GM21423 (cell line): ENCODE measurements around the gene SLC17A5.
"Not testable (repeated sequence)": the region's sequence is repeated elsewhere in the genome, so short reads cannot be mapped to it uniquely, and the experiment has no call there.

ENCODE experiments used
- ATAC-seq: cut with Tn5 transposase; IDR thresholded peaks from one replicate; pipeline ENCODE4 v1.9.1; 2021; ENCODE audit warnings: mild to moderate bottlenecking, moderate library complexity; ENCODE audit not compliant: unreplicated experiment

The SLC17A5 gene

GRCh38 chr6:73666393-73666792, 12.6 kb upstream of the SLC17A5 start:
- ATAC-seq: no peak

- peak; percentile 47 for ATAC-seq
Measured at GRCh38 chr6:73665686-73666319, 12.0 kb upstream of the SLC17A5 start.

- no peak for ATAC-seq
Measured at GRCh38 chr6:73664701-73665100, 10.9 kb upstream of the SLC17A5 start.

GRCh38 chr6:73657201-73657600, 3.4 kb upstream of the SLC17A5 start:
- no peak for ATAC-seq

GRCh38 chr6:73656531-73657145, 2.8 kb upstream of the SLC17A5 start:
- no peak for ATAC-seq

- no peak for ATAC-seq
Measured at GRCh38 chr6:73655341-73655917, 1.6 kb upstream of the SLC17A5 start.

- peak; percentile 44 for ATAC-seq
Measured at GRCh38 chr6:73652637-73653570, 888 bp downstream of the SLC17A5 start.

GRCh38 chr6:73649783-73650182, 4.0 kb downstream of the SLC17A5 start:
- no peak for ATAC-seq

- ATAC-seq: no peak
Measured at GRCh38 chr6:73648166-73648565, 5.6 kb downstream of the SLC17A5 start.

- ATAC-seq: no peak
Measured at GRCh38 chr6:73644941-73645591, 8.7 kb downstream of the SLC17A5 start.

- ATAC-seq: no peak
Measured at GRCh38 chr6:73644030-73644429, 9.8 kb downstream of the SLC17A5 start.

GRCh38 chr6:73642530-73642929, 11.3 kb downstream of the SLC17A5 start:
- ATAC-seq: no peak

GRCh38 chr6:73640179-73640750, 13.5 kb downstream of the SLC17A5 start:
- ATAC-seq: no peak

- ATAC-seq: no peak
Measured at GRCh38 chr6:73639040-73639439, 14.8 kb downstream of the SLC17A5 start.

- no peak for ATAC-seq
Measured at GRCh38 chr6:73637404-73637803, 16.4 kb downstream of the SLC17A5 start.

GRCh38 chr6:73636048-73636447, 17.7 kb downstream of the SLC17A5 start:
- ATAC-seq: no peak

- ATAC-seq: no peak
Measured at GRCh38 chr6:73632346-73632745, 21.4 kb downstream of the SLC17A5 start.

GRCh38 chr6:73631849-73632248, 21.9 kb downstream of the SLC17A5 start:
- no peak for ATAC-seq

GRCh38 chr6:73630401-73630800, 23.4 kb downstream of the SLC17A5 start:
- no peak for ATAC-seq

- no peak for ATAC-seq
Measured at GRCh38 chr6:73624896-73625295, 28.9 kb downstream of the SLC17A5 start.

- ATAC-seq: not testable (repeated sequence)
Measured at GRCh38 chr6:73623480-73623879, 30.3 kb downstream of the SLC17A5 start.
